Heart left ventricle (tissue), 16 donors: ENCODE results near the gene BIRC5. TPM values are rescaled to one million over a fixed set of nuclear protein-coding genes. Genes with fewer than 3 reads are reported as not detected.

Experiments
- ATAC-seq, 4 donors: fragments of 200-7000 bp; cut with Tn5 transposase; one replicate each; pipeline ENCODE4 v1.9.1; 2020 to 2022; ENCODE audit warnings: moderate library complexity in 4 of 4, mild to moderate bottlenecking in 3 of 4, moderate number of reproducible peaks in 1 of 4
- DNase-seq, 5 donors: peaks; one replicate each; pipeline ENCODE4 v3.0.0-alpha.2; 2020
- H3K27ac ChIP-seq, 12 donors: fragments of 200-600 bp; sonication (generic) in 4 of 12; one replicate each; pipeline versions ENCODE4 v1.5.0 to v1.8.0; 2016 to 2022; ENCODE audit warnings: mild to moderate bottlenecking in 2 of 12
- H3K27me3 ChIP-seq, 9 donors: fragments of 200-600 bp; sonication (generic) in 2 of 9; one replicate each; pipeline versions ENCODE4 v1.5.1 to v1.8.0; 2016 to 2022; ENCODE audit warnings: mild to moderate bottlenecking in 3 of 9
- H3K36me3 ChIP-seq, 9 donors: fragments of 200-600 bp; sonication (generic) in 2 of 9; one replicate each; pipeline versions ENCODE4 v1.5.0 to v1.8.0; 2018 to 2022; ENCODE audit warnings: mild to moderate bottlenecking in 2 of 9
- H3K4me1 ChIP-seq, 12 donors: fragments of 200-600 bp; sonication (generic) in 4 of 12; one replicate each; pipeline versions ENCODE4 v1.5.0 to v1.8.0; 2016 to 2022; ENCODE audit warnings: mild to moderate bottlenecking in 3 of 12
- H3K4me3 ChIP-seq, 12 donors: fragments of 200-600 bp; sonication (generic) in 4 of 12; one replicate each; pipeline versions ENCODE4 v1.5.0 to v1.8.0; 2017 to 2022; ENCODE audit warnings: mild to moderate bottlenecking in 9 of 12, moderate library complexity in 4 of 12
- H3K9me3 ChIP-seq, 12 donors: fragments of 200-600 bp; sonication (generic) in 4 of 12; one replicate each; pipeline versions ENCODE4 v1.5.0 to v1.8.0; 2016 to 2022; ENCODE audit warnings: mild to moderate bottlenecking in 1 of 12
- POLR2A ChIP-seq, 2 donors: fragments of 450-650 bp; IDR thresholded peaks; one replicate each; pipeline ENCODE4 v1.6.1; 2017; ENCODE audit warnings: antibody characterized with exemption in 2 of 2, mild to moderate bottlenecking in 2 of 2, moderate library complexity in 2 of 2
- WGBS, 4 donors: extraction: QIAGEN DNeasy Blood & Tissue Kit in 2 of 4; methylation state at CpG; one replicate each; pipeline versions ENCODE4 v1.1.5 to v1.1.7; 2013 to 2018; 5-methylcytosine and 5-hydroxymethylcytosine counted together
- intact Hi-C, 10 donors: fragments of 100-400 bp; cut with DNase I; formaldehyde crosslinking; loops; one replicate each; pipeline versions ENCODE4 v1.11.1 to v1.14.2; 2022
- polyA plus RNA-seq, 2 donors: library from polyadenylated mRNA; stranded (reverse); fragments of 200-250 nt; gene quantifications; one replicate each; pipeline ENCODE4 v1.2.3, GENCODE V29; 2013
- total RNA-seq, 9 donors: library from RNA; depleted of rRNA in 2 of 9; stranded (reverse); fragments of >200 nt in 2 of 9; fragmentation: NEBNext Ultra II Directional in 3 of 9; extraction: Animal tissue kit (Norgen Biotek cat#: 25700) in 3 of 9; gene quantifications; one replicate each; pipeline versions ENCODE4 v1.1.0 to v1.2.4, GENCODE V29; 2016 to 2023
- TF ChIP-seq, protein P1 (sequence below), 12 donors: fragments of 200-600 bp; sonication (generic) in 4 of 12; IDR thresholded peaks; one replicate each; pipeline versions ENCODE4 v1.5.0 to v1.8.0; 2018 to 2022; ENCODE audit warnings: antibody characterized with exemption in 12 of 12, mild to moderate bottlenecking in 5 of 12
- donor health status: ischemic (EF 13 %, LVEDD 7.1; RV severe dilation, severe dysfunction).
- donor health status: healthy with polysubstance abuse.
- donor health status: DM: no; HTN: yes; CAD: no.
- donor health status: DM: no; HTN: no; CAD: no.
- donor health status: ischemic (EF 25% LVEDD 6.9; RV normal size, moderate dysfunction).
- donor health status: ischemic (EF 25% LVEDD 5.7; RV mildly dilated, moderate dysfunction).
- donor health status: healthy.
- donor health status: DM: yes; HTN: yes; CAD: no.
- donor health status: ischemic (EF 35%, LVEDD 5.7; RV mildly dilated, moderate dysfunction).
- donor health status: nonischemic (EF 11% LVEDD 7.7; RV severe dilation, severe dysfunction).
- donor health status: DM: yes; HTN: yes; CAD: no.
- donor health status: PGD.
- donor health status: ischemic (EF 29% LVEDD 5.4; RV normal size, mild dysfunction).
- donor health status: nonischemic (EF 23%, LVEDD 6.1; RV moderate dilation, normal function).

BIRC5 gene
- total and polyA plus RNA-seq, 11 donors = 0.11 to 10.9 (median 0.85) TPM; not detected in 2

DNA sequence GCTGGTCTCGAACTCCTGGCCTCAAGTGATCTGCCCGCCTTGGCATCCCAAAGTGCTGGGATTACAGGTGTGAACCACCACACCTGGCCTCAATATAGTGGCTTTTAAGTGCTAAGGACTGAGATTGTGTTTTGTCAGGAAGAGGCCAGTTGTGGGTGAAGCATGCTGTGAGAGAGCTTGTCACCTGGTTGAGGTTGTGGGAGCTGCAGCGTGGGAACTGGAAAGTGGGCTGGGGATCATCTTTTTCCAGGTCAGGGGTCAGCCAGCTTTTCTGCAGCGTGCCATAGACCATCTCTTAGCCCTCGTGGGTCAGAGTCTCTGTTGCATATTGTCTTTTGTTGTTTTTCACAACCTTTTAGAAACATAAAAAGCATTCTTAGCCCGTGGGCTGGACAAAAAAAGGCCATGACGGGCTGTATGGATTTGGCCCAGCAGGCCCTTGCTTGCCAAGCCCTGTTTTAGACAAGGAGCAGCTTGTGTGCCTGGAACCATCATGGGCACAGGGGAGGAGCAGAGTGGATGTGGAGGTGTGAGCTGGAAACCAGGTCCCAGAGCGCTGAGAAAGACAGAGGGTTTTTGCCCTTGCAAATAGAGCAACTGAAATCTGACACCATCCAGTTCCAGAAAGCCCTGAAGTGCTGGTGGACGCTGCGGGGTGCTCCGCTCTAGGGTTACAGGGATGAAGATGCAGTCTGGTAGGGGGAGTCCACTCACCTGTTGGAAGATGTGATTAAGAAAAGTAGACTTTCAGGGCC is 5.5 kb downstream of the BIRC5 start:
- Histone ChIP-seq H3K27ac (no peak overlapping the region), H3K36me3 (peaks cover 0 to 4% (median 0%) of the 10 kb centered on the region in 9 donors), H3K4me3 (no peak overlapping the region), H3K9me3 (no peaks in the 10 kb centered on the region), H3K27me3 (no peaks in the 10 kb centered on the region), H3K4me1 (peaks cover 0 to 12% (median under 1%) of the 10 kb centered on the region in 12 donors)
- ATAC-seq = no peak
- no peak for DNase-seq
- intact Hi-C loops = loop anchor here in 1 of 10 donors (10.0 kb wide), 1 partner anchor 65 kb away; no protein-coding TSS in a partner anchor
- WGBS, 4 donors = 88 to 92% (median 90%) methylated on average over 11 of the region's 11 CpGs
- TF ChIP-seq, protein P1, sequence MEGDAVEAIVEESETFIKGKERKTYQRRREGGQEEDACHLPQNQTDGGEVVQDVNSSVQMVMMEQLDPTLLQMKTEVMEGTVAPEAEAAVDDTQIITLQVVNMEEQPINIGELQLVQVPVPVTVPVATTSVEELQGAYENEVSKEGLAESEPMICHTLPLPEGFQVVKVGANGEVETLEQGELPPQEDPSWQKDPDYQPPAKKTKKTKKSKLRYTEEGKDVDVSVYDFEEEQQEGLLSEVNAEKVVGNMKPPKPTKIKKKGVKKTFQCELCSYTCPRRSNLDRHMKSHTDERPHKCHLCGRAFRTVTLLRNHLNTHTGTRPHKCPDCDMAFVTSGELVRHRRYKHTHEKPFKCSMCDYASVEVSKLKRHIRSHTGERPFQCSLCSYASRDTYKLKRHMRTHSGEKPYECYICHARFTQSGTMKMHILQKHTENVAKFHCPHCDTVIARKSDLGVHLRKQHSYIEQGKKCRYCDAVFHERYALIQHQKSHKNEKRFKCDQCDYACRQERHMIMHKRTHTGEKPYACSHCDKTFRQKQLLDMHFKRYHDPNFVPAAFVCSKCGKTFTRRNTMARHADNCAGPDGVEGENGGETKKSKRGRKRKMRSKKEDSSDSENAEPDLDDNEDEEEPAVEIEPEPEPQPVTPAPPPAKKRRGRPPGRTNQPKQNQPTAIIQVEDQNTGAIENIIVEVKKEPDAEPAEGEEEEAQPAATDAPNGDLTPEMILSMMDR (IDR thresholded peaks at IDR 0.05) = no peak
- no peak for TF ChIP-seq POLR2A (IDR thresholded peaks at IDR 0.05)

DNA sequence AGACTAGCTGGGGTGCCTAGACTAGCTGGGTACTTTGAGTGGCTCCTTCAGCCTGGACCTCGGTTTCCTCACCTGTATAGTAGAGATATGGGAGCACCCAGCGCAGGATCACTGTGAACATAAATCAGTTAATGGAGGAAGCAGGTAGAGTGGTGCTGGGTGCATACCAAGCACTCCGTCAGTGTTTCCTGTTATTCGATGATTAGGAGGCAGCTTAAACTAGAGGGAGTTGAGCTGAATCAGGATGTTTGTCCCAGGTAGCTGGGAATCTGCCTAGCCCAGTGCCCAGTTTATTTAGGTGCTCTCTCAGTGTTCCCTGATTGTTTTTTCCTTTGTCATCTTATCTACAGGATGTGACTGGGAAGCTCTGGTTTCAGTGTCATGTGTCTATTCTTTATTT is 9.0 kb downstream of the BIRC5 start:
- DNase-seq = no peak
- Histone ChIP-seq H3K27me3 (no peaks in the 10 kb centered on the region), H3K36me3 (peaks cover 0 to 5% (median 0%) of the 10 kb centered on the region in 9 donors), H3K27ac (peak overlapping the region in 8 of 12 donors; percentile 13 to 62 (median 51)), H3K4me1 (peaks cover 0 to 11% (median 2%) of the 10 kb centered on the region in 12 donors), H3K4me3 (no peak overlapping the region), H3K9me3 (no peaks in the 10 kb centered on the region)
- ATAC-seq = peak in 2 of 4 donors; percentile 22 to 42
- TF ChIP-seq POLR2A (IDR thresholded peaks at IDR 0.05) = no peak
- TF ChIP-seq, protein P1 (IDR thresholded peaks at IDR 0.05) = no peak
- intact Hi-C loops = no loop called here
- 59 to 75% (median 69%) methylated on average over 4 of the region's 4 CpGs for WGBS, 4 donors

DNA sequence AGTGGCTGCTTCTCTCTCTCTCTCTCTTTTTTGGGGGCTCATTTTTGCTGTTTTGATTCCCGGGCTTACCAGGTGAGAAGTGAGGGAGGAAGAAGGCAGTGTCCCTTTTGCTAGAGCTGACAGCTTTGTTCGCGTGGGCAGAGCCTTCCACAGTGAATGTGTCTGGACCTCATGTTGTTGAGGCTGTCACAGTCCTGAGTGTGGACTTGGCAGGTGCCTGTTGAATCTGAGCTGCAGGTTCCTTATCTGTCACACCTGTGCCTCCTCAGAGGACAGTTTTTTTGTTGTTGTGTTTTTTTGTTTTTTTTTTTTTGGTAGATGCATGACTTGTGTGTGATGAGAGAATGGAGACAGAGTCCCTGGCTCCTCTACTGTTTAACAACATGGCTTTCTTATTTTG is 9.7 kb downstream of the BIRC5 start:
- Histone ChIP-seq H3K27me3 (no peaks in the 10 kb centered on the region), H3K27ac (peak overlapping the region in 6 of 12 donors; percentile 13 to 62 (median 56)), H3K4me3 (no peak overlapping the region), H3K36me3 (peaks cover 0 to 5% (median 0%) of the 10 kb centered on the region in 9 donors), H3K9me3 (no peaks in the 10 kb centered on the region), H3K4me1 (peaks cover 0 to 11% (median 2%) of the 10 kb centered on the region in 12 donors)
- 77 to 85% (median 81%) methylated on average over 3 of the region's 3 CpGs for WGBS, 4 donors
- DNase-seq = no peak
- intact Hi-C loops = no loop called here
- ATAC-seq = no peak
- TF ChIP-seq, protein P1 (IDR thresholded peaks at IDR 0.05) = no peak
- no peak for TF ChIP-seq POLR2A (IDR thresholded peaks at IDR 0.05)

DNA sequence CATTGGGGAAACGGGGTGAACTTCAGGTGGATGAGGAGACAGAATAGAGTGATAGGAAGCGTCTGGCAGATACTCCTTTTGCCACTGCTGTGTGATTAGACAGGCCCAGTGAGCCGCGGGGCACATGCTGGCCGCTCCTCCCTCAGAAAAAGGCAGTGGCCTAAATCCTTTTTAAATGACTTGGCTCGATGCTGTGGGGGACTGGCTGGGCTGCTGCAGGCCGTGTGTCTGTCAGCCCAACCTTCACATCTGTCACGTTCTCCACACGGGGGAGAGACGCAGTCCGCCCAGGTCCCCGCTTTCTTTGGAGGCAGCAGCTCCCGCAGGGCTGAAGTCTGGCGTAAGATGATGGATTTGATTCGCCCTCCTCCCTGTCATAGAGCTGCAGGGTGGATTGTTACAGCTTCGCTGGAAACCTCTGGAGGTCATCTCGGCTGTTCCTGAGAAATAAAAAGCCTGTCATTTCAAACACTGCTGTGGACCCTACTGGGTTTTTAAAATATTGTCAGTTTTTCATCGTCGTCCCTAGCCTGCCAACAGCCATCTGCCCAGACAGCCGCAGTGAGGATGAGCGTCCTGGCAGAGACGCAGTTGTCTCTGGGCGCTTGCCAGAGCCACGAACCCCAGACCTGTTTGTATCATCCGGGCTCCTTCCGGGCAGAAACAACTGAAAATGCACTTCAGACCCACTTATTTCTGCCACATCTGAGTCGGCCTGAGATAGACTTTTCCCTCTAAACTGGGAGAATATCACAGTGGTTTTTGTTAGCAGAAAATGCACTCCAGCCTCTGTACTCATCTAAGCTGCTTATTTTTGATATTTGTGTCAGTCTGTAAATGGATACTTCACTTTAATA is 10.4 kb downstream of the BIRC5 start:
- WGBS, 4 donors = 84 to 89% (median 86%) methylated on average over 27 of the region's 27 CpGs
- DNase-seq (no peak), ATAC-seq (no peak)
- peak overlapping the region in 1 of 12 donors; percentile 57 for H3K27ac ChIP-seq
- peaks cover 0 to 5% (median 0%) of the 10 kb centered on the region in 9 donors for H3K36me3 ChIP-seq
- H3K9me3 ChIP-seq = no peaks in the 10 kb centered on the region
- H3K27me3 ChIP-seq = no peaks in the 10 kb centered on the region
- H3K4me1 ChIP-seq = peaks cover 0 to 11% (median 2%) of the 10 kb centered on the region in 12 donors
- intact Hi-C loops = no loop called here
- H3K4me3 ChIP-seq = no peak overlapping the region
- TF ChIP-seq, protein P1 (IDR thresholded peaks at IDR 0.05) = no peak
- TF ChIP-seq POLR2A (IDR thresholded peaks at IDR 0.05) = no peak
